Measurements from ENCODE around the gene CEACAM6.

Gene CEACAM6

DNA sequence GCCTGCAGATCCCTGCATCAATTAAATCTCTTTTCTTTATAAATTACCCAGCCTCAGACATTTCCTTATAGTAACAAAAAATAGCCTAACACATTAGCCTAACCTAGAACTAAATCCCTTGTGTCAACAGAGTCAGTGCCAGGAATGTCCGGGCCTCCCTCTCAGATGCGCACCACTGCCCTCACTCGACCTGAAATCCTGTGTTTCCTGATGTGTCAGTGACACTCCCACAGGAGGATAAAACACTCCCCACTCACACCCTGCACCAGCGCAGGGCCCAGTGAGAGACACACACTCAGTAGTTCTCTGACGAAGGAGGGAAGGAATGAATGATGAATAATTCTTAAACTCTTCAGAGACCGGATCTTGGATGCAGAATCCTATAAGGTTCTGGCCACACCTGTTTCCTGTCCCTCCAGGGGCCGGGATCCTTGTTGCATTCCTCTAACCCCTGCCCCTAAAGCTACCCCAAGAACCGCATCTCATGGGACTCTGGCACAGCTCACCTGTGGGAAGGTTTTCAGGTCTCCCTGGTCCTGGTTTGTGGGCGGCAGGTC lies 44.2 kb downstream of the CEACAM6 start:
- DNase-seq, result no peak

GRCh38 chr19:41801031-41801430 lies 45.7 kb downstream of the CEACAM6 start:
- DNase-seq, result no peak

DNA sequence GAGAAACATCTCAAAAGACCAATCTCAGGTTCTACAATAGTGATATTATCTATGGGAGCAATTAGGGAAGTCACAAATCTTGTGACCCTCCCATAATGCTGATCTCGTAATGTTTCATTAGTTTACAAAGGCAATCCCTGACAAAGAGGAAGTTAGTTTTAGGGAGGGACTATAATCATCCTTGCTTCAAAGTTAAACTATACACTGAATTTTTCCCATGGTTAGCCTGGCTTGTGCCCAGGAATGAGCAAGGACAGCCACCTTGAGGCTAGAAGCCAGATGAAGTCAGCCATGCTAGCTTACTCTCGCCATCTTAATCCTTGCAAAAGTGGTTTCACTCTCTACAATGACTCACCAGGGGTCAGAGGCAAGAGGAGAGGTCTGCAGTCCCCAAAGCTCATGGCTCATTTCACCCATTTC lies 46.5 kb downstream of the CEACAM6 start:
- peak; percentile 55 to 85 (median 82) for DNase-seq

DNA sequence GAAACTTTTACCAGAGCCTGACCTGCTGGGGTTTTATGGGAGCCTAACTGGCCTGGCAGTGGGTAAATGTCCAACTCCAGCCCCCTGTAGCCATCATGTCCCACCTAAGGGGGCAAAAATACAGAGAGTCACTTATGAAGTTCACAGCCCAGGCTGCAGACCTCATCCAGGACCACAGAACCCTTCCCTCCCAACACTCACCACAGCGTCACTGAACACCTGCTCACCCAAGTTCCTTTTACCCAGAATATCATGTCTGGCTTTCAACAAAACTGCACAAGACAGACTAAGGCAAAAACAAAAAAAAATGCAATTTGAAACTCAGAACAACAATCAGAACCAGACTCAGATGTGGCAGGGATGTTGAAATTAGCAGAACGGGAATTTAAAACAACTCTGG lies 47.4 kb downstream of the CEACAM6 start:
- DNase-seq, result no peak

DNA sequence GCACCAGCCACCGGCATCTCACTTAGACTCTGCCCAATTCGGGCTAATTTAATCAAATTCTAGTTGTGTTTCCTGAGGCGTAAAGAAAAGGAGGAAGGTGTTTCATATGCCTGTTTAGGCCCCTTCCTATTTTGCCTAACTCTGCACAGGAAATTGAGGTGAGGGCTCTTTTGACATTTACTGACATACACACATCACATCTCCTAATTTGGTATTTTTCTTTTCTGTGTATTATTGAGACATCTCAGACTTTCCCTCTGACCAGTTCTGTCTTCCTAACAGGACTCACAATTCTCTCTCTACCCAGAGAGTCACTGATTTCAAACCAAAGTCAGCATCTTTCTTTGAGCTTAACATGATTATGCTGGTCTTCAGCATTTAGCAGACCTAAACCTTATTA lies 49.0 kb downstream of the CEACAM6 start:
- peak; percentile 32 to 71 (median 68) for DNase-seq

DNA sequence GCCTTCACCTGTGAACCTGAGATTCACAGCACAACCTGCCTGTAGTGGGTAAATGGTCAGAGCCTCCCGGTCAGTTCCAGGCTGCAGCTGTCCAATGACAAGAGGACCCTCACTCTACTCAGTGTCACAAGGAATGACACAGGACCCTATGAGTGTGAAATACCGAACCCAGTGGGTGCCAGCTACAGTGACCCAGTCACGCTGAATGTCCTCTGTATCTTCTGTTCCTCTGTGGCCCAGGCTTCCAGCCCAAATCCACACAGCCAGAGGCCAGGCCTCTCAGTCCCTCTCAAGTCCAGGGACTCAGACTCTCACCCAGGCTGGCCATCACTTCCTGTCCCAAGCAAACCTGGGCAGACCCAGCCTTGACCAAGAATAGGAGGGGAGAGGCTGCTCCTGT lies 51.8 kb downstream of the CEACAM6 start:
- DNase-seq, result no peak

DNA sequence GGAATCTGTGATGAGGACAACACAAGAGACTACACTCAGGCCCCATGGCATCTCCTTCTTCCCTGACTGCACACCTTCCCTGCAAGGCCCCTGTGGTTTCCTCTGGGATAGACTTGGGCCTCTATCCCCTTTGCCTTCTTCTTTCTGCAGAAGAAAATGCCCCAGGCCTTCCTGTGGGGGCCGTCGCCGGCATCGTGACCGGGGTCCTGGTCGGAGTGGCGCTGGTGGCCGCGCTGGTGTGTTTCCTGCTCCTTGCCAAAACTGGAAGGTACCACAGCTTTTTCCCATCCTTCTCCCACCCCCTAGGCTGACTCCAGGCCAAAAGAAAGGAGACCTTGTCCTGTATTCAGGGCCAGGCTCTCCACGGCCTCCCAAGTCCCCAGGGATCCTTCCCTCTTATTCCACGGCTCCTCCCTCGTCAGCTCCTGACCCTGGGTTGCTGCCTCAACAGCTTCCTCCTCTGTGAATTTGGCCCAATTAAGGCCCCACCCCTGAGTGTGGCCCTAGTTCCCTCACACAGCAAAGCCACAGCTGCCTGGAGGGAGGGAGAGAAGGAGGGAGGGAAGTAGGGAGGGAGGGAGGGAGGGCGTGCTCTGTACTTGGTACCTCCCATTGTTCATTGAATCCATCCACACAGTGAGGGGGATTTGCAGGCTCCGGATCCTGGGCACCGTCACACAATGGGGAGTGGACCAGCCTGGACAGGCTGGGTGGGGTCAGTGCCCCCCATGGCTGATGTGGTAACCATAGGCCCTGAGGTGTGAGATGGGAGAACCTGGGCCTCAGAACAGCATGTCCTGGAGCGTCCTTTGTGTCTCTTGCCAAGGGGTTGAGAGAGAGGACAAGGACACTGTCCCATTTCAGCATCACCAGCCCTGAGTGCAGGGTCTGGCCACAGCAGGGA lies 53.6 kb downstream of the CEACAM6 start:
- peak; percentile 35 to 51 (median 46) for DNase-seq

DNA sequence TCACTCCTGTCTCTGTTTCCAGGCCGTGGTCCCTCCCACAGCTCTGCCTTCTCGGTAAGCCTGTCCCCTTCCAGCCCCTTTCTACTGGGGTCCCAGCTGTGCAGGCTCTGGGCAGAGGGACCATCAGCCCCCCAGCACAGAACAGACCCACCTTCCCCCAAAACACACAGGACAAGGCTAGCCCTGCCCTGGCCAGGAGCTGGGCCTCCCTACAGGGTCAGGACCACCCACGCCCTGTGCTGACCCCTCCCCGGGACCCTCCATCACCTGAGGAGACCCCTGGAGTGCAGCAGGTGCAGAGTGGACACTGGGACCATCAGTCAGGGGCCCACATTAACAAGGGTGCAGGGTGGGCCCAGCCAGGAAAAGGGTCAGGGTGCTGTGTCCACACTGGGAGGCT lies 55.0 kb downstream of the CEACAM6 start:
- DNase-seq, result no peak

GRCh38 chr19:41811036-41811435 lies 55.7 kb downstream of the CEACAM6 start:
- peak; percentile 79 to 92 (median 89) for DNase-seq

DNA sequence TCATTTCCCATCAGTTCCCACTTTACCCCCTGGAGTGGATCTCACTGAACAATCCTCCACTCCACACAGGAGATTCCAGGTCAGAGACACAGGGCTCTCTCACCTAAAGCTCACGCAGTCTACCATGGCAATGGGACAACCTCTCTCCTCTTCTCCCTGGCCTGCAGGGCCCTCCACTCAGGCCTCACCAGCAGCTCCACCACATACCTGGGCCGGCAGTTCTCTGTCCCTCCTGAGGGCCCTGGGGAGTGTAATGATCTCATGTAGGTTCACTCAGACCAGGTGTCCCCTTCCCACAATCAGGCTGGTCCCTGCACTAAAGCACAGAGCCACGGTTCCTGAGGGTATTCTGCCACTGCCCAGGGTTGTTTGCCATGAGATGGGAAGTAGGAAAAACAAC lies 56.7 kb downstream of the CEACAM6 start:
- DNase-seq, result no peak

GRCh38 chr19:41813911-41814310 lies 58.6 kb downstream of the CEACAM6 start:
- DNase-seq, result no peak

- no peak for DNase-seq
Measured at GRCh38 chr19:41815301-41815700, 60.0 kb downstream of the CEACAM6 start.

- DNase-seq, result no peak
Measured at GRCh38 chr19:41816761-41817160, 61.4 kb downstream of the CEACAM6 start.

- DNase-seq, result peak; percentile 74 to 85 (median 77)
Measured at GRCh38 chr19:41821003-41821735, 65.8 kb downstream of the CEACAM6 start.
